Measurements from ENCODE around the gene KRT3.
"Not testable (repeated sequence)": the region's sequence is repeated elsewhere in the genome, so short reads cannot be mapped to it uniquely, and the experiment has no call there.

Gene KRT3

DNA sequence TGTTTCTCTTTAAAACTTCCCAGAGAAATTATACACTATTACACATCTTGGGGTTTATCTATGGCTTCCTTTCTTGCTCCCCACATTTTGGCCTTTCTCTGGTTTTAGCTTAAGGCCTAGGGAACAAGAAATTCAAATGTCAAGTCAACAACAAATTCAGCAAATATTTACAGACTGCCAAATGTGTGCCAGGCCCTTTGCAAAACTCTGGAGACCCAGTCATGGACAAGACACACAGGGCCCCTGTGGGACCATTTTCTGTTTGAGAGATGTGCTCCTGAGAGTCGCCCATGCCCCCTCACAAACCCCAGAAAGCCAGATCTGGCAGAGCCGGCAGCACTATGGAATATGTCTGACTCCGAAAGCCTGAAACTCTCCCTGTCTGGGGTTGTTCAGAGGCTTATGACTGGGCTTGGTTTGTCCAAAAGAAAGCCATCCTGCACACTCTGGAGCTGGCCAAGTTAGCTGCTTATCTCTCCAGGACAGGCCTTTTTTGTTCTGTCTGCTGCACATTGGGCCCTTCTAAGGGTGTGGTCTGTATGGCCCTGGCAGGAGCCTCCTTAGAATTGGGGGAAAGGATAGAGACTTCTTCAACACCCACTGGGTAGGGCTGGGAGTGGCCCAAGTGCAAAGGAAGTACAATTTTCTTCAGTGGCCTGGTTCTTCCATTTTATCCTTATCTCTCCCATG is 1.1 kb upstream of the KRT3 start:
- peak; percentile 99 for DNase-seq

DNA sequence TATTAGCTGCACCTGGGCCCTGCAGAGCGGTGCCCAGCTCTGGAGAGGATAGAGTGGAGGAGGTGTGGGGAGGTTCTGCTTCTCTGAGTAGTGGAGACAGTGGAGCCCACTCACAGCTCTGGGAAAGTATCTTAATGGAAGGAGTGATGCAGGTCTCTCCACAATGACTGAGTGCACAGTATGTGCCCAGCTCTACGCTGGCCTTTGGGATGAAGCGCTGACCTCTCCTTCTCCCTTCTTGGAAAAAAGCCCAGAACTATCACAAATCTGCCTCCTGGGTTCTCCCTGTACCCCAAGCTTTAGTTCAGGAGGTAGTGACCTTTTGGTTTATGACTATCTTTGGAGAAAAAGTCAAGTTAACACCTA is 495 bp upstream of the KRT3 start:
- peak; percentile 13 for DNase-seq

DNA sequence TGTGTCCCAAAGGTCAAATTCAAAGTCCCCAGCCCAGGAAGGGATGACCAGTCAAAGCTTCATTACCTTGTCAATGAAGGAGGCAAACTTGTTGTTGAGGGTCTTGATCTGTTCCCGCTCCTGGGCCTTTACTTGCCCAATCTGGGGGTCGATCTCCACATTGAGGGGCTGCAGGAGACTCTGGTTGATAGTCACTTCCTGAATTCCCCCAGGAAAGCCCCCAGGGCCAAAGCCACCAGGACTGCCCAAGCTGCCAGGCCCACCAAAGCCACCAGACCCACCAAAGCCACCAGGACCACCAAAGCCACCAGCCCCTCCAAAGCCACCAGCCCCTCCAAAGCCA is 614 bp downstream of the KRT3 start:
- DNase-seq = not testable (repeated sequence)

DNA sequence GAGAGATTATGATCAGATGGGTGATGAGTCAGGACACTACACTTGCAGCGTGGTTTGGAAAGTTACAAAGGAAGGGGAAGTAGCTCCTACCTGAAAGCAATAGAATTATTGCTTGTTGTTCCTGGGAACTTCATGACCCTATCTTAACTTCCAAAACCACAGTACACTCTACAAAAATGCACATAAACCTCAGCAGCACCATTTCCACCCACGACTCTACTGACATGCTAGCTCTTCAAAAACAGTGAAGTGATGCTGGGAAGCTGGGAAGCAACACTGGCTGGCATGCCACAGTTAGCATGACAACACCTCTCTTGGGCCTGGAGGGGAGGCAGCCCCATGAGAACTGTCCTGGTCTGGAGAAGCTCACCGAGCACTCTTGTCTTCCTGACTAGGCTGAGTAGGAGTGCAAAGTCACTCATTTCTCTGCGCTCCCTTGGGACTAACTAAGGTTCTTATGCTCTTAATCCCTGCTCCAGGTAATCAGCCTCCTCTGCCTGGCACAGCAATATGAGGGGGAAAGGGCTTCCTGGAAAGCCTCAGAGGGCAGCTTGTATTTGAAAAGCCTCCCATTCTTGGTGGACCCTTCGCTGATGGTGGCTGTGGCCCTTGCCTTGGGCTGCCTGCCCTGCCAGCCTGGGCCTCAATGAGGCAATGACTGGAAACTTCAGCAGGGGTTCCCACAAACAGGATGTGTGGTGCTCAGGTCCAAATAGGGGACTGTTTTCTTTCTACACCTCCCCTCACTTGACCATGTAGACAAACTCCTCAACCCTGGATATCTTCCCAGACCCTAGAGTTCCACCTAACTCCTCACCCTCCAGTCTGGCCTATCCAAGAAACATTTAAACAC is 1.2 kb downstream of the KRT3 start:
- DNase-seq = no peak

DNA sequence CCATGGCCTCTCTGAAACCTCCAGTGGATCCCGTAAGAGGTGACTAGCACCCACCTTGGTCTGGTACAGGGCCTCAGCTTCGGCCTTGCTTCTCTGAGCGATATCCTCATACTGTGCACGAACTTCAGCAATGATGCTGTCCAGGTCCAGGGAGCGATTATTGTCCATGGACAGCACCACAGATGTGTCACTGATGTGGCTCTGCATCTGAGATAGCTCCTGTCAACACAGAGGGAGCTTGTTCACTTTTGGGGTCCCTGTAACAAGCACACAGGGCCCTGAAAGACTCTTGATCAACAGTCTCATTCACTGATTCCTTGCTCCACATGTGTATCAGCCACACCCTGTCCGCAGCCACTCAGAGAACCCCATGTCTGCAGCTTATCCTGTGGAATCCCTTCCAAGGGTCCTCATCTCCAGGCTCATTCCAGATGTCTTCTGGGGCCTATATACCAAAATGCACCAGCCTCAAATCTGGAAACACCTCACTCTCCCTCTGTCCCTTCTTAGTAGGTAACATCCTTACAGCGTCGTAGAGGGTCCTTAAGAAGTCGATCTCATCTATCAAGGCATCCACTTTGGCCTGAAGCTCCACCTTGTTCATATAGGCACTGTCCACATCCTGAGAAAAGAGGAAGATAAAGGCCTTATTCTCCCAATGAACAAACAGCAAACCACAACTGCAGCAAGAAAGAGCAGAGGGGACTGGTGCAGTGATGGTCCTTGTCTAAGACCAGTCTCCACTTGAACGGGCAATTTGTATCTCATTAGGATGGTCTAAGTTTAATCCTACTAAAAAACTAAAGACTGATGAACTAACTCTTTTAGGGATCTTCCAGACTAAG is 3.5 kb downstream of the KRT3 start:
- no peak for DNase-seq

DNA sequence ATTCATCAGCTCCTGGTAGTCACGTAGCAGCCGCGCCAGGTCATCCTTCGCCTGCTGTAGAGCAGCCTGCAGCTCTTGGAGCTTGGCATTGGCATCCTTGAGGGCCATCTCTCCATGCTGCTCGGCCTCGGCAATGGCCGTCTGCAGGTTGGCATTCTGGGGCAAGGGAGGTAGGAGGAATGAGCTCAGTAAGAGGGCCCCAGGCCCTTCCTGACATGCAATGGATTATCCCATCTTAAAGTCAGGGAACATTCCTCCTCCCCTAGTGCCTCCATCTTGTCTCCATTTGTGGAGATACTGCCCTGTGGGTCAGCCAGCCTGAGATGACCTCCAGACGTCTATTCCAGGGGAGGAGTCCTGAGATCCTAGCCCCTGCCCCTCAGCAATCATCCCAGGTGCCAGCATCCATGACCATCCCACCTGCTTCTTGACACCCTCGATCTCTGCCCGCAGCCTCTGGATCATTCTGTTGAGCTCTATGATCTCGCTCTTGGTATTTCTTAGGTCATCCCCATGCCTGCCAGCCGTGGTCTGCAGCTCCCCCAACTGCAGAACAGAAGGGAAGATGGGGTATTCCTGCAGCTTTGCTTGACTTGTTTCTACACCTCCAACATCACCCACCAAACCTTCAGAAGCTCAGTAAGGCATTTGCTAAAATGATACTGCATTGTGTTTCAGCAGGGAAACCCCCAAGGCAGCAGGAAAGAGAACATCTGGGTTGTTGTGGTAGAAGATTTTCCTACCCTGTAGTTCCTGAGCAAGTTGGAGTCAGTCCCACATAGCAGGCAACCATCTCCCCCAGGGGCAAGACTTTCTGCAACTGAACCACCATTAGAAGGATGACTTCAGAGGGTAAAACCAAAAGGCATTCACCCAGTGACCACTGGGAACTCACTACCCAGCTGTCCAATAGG is 4.4 kb downstream of the KRT3 start:
- no peak for DNase-seq

DNA sequence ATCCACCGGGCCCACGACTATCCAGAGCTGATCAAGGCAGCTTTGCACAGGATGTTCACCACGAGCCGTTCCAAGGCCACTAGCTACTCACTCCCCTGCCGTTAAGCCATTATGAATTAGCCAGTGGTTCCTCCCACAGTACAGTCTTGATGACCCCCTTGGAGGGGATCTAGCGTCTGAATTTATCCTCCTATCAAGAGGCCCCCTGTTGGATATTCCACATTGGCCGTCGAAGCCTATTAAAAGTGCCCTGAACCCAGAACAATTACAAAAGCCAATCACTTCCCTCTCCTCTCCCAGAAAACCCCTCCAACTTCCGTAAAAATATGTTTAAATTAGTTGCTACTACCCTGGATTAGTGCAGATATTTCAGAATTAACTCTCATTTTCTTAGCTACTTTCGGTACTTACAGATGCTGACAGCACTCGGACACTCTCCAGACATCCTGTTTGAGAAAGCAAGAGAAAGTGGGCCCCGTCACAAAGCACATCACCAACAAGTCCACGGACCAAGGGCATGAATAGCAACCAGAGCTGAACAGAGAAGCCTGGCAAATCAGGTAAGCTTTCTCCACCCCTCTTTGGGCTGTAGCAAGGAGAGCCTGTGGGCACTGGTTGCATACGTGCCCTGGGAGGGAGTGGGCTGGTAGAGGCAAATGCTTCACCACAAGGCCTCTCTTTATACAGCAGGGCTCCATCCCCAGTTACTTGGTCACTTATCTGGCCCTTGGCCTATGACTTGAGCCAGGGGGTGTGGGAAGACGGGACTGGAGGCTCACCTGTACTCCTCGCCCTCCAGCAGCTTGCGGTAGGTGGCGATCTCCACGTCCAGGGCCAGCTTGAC is 5.3 kb downstream of the KRT3 start:
- no peak for DNase-seq

DNA sequence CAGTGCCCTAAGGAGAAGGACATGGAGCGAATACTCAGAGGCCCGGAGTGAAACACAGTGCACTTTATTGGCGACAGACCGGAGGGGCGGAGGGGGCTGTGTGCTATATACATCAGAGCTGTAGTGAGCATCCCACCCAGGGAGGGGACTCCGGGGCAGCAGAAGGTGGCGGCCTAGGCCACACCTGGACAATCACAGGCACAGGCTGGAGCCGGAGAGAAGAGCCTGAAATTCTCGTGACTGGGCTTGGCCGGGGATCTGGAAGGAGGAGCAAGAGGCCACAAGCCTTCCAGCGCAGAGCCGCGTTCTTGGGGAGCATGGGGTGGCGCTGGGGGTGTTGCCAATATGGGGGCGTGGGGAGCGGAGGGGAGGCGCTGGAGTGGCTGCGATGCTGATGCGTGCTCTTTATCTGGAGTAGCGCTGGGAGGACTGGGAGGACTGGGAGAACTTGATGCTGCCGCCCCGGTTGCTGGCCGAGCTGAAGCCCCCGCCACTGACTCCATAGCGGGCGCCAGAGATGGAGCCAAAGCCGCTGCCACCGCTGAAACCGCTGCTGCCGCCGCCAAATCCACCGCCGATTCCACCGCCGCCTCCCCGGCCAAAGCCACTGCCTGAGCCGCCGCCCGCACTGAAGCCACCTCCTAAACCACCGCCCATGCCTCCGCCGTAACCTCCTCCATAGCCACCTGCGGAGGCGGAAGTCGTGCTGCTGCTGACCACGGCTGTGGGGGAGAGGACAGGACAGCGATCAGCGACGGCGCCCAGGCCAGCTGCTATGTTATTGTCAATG is 6.1 kb downstream of the KRT3 start:
- DNase-seq = peak; percentile 39

DNA sequence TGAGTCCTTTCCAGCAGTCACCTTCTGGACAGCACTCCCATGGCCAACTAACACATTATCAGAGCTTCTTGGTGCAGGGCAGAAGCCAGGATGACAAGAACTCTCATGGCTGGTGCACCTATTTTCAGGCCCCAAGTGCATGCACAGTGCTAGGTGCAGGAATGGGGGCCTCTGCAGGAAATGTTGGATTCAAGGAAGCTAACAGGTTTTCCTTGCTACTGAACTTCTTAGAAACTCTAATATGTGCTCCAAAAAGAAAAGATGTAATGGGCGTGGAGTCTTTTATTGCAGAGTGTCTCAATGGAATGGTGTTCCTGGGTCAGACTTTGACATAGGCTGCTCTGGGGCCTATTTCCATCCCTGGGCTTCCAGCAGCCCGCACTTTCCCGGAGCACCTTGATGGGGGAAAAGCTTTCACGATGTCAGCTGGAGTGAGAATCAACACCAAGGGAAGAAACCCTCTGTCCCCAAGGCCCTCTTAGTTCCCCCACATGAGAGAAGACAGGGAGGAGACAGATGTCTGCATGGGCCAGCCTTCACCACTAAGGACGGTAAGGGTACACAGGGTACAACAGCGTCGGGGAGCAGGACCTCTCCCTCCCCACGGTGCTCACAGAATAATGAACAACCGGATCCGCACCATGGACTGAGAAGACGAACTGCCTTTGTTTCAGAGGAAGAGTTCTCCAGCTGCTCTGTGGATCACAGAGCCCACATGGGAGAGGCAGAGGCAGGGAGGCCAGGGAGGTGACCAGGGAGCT is 6.9 kb downstream of the KRT3 start:
- DNase-seq = no peak

DNA sequence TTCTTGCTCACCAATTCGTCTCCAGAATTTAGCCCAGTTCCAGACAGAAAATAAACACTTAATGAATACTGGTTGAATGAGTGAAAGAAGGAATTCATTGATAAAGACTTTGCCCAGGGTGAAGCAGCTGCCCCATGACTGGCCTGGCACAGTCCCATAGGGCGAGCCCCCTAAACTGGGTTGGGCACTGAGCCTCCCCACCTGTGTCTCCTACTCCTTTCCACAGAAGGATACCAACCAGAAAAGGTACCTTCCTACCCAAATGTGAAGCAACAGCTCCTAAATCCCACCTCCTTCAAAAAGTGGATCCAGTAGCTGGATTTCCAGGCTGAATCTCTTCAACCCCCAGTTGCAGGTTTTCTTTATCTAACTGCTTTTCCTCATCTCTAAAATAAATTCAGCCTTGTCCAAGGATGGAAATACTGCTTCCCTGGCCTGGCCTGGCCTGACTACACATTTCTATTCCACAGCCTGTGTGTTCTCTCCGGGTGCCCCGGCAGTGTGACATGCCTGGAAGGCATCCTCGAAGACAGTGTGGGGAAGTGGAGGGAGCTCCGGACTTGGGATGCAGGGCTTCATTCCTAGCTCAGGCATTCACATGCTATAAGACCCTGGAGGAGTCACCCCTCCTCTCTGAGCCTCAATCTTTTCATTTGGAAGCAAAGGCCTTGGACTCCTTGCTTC is 7.6 kb downstream of the KRT3 start:
- DNase-seq = no peak

DNA sequence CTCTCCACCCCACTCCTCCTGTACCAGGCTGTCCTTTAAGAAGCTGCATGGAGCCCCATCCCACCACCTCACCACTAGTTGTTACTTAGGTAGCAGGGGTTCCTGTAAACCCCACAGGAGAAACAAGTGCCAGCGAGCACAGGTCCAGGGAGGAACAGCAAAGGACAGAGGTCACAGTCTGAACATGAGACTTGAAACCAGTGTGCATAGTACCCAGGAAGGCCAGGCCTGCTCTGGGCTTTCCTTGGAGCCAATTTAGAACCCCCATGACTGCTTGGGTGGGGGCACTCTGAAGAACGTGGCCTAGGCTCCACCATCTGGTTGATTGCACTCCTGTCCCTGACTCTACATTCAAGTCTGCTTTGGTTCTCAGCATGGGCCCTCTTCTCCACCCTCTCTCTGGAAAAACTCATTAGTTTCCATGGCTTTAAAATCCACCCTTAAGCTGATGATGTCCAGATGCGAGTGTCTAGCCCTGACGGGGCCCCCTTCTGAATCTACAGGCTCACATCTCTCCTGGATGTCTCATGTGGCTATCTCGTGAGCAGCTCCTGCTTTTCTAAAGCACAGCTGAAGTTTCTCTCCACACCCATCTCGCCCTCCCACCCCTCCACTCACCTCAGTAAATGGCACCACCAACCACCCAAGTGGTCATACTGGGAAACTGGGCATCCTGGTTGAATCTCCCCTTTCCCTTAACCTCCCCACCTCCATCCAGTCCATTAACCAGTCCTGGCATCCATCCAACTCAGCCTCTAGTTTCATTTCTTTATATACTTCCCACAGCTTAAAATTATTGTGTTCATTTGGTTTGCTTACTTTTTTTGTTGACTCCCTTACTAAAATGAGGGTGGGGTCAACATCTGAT is 8.4 kb downstream of the KRT3 start:
- no peak for DNase-seq

DNA sequence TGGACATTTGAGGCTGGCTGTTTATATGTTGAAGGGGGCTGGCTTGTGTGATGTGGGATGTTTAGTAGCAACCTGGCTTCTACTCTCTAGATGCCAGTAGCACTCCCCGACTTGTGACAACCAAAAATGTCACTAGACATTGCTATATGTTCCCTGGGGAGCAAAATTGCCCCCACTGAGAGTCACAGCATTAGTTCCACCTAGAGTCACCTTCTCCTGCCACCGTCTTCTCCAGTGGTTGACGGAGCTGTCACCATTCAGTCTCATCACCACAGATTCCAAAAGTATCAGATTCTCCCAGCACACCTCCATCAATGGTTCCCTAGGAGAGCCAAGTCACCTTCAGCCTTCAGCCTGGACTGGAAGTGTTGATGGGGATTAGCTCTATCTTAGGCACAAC is 11.0 kb downstream of the KRT3 start:
- DNase-seq = no peak

DNA sequence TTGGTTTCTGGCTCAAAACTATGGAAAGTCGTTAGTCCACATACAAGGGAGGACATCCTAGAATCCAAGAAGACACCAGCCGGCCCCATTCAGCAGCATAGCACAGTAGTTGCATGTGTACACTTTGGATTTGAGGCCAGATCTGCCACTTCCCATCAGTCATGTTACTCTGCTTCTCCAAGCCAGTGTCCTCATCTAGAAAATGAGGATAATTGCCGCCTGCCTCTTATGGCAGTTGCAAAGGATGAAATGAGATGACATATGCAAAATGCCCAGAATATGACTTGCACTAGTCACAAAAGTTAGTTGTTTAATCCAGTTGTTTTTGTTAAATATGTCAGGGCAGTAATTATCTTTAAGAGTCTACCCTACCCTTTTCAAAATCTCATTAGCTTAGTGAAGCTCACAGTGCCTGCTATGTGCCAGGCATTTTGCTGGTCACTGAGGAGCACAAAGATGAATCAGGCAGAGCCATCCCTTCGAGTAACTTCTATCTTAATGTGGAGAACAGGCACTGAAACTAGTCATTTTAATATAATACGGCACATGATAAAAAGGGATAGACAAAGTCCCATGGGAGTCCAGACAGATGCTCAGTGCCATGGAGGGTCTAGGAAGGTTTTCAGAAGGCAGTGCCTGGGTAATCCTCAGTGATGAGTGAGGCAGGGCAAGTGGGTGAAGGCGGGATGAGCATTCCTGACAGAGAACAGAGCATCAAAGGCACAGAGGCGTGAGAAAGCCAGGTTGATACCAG is 12.2 kb downstream of the KRT3 start:
- DNase-seq = no peak

DNA sequence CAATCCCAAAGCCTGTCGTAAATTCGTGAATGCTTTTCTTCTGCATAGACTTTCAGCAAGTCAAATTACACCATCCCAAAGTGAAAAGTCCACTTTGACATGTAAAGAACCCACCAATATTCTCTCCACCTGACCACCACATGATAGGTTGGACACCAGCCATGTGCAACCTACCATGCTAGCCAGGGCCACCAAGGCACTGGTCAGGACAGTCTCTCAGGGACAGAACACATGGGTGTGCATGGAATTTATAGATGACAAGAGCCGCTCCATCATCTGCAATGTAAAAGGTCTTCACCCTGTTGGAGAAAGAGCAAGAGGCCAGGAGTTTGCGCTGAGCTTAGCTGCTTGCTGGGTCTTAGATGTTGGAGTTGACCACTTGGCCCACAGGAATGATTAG is 13.4 kb downstream of the KRT3 start:
- no peak for DNase-seq

DNA sequence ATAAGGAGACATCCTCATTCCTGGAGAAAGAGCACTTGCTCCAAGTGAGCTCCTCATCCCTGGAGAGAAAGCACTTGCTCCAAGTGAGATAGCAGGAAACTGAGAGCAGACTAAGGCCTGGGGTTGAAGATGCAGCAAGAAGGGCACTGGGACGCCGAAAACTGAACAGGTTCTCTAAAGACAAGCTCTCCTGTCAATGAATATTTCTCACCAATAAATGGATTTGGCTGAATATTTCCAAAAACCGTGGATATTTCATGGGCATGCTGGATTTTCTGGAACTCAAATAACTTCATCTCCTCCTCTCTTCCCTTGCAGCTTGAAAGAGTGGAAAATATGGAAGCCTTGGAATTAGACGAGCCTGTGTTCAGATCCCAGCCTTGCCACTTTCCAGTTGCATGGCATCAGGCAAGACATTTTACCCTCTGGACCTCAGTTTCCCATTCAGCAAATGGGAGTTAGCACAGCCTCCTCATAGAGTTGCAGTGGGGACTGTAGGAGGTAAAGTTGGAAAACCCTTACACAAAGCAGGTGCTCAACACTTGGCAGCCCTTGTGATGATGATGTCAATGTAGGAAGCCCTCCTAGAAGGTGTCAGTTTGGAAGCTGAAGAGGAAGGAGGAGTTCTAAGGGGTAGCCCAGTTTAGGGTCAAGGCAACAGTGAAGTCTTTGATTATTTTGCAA is 14.4 kb downstream of the KRT3 start:
- no peak for DNase-seq

DNA sequence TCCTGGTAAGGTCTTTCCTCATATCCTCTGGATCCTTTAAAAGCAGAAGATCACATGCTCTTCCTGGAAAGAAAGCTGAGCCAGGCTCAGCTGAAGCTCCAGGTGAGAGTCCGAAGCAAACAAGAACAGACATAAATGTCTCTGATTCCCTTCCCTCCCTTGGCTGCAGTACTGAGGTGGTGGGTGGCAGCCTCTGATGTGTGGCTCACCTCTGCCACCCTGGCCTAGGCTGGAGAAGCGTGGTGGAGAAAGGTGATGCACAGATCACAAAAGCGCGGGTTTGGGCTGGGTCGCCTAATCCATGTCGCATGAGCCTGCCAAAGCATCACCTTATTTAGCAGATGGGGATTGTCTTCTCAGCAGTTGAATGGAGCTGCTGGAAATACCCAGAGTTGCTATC is 16.0 kb downstream of the KRT3 start:
- DNase-seq = no peak

DNA sequence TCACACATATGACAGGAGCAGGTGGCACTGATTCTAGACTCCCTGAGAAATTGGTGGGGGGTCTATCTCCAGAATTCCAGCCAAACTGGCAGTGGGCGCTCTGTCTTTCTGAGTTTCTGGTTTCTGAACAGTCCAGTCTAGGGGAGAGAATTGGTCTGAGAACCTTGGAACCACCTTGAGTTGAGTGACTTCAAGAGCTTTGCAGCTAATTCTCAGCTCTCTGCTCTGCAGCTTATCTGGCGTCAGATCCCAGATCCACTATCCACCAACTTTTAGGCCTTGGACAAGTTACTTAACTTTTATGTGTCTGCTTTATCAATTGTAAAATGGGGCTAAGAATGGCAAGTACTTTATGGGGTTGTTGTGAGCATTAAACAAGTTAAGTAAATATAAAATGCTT is 17.1 kb downstream of the KRT3 start:
- DNase-seq = no peak
